HG02885 (cell line): Measurements from ENCODE around the gene ASNS.

Experiments used
- ATAC-seq: cut with Tn5 transposase; IDR thresholded peaks from one replicate; pipeline ENCODE4 v1.9.1; 2021; ENCODE audit warnings: mild to moderate bottlenecking; ENCODE audit not compliant: unreplicated experiment, poor library complexity

The ASNS gene

DNA sequence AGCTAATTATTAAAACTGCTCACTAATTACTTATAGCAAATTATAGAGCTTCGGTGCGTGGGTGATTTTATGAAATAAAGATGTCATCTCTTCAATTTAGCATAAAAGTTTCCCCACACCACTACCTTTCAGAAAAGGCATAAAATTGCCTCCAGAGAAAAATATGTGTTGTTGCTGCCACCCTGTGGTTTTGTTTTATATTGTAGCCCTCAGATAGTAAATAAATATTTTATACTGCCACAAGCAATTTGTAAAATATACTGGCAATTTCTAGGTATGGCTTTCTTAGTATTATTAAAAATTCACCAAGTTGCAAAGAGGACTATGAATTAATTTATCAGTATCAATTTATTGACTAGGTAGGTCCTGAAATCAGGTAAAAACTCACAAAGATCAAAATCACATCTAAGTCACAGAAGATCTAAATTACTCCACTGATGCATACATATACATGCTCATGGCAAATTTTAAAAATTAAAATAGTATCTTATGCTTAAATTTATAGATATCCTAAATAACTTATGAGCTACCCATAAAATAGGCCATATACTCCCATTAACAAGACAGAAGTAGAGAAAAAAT is 26.5 kb downstream of the ASNS start:
- ATAC-seq: peak; percentile 53

DNA sequence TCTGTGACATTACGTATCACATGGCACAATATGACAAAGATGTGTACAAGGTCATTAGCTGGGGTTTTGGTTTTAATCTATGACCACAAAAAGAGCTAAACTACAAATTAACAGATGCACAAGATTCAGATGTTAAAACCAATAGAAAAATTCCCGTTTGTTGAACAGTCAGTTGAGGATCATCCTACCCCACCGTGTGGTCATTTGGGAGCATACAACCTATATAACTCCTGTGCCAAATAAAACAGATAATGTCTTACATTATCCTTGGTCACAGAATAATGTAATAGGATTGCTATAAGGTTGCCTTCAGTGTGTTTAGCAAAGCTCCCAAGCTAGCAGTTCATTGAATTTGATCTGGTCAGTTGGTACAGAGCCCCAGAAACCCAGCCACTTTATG is 28.2 kb downstream of the ASNS start:
- no peak for ATAC-seq

DNA sequence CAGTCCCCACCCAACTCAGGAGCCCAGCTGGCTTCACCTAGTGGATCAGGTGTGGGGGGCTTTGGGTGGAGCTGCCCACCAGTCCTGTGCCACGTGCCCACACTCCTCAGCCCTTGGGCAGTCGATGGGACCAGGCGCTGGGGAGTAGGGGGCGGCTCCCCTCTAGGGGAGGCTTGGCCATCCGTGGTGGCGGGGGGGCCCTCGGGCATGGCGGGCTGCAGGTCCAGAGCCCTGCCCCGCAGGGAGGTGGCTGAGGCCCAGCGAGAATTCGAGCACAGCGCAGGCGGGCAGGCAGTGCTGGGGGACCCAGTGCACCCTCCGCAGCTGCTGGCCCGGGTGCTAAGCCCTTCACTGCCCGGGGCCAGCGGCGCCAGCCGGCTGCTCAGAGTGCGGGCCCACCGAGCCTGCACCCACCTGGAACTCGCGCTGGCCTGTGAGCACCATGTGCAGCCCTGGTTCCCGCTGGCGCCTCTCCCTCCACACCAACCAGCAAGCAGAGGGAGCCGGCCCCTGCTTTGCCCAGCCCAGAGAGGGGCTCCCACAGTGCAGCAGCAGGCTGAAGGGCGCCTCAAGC is 29.3 kb downstream of the ASNS start:
- no peak for ATAC-seq

DNA sequence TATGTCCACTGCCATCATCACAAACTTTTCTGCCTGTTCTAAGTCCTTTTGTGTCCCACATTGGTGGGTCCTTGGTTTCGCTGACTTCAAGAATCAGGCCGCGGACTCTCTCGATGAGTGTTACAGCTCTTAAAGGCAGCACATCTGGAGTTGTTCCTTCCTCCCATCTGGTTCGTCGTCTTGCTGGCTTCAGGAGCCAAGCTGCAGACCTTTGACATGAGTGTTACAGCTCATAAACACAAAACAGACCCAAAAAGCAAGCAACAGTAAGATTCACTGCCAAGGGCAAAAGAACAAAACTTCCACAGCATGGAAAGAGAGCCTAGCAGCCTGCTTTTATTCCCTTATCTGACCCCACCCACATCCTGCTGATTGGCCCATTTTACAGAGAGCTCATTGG is 30.2 kb downstream of the ASNS start:
- no peak for ATAC-seq

DNA sequence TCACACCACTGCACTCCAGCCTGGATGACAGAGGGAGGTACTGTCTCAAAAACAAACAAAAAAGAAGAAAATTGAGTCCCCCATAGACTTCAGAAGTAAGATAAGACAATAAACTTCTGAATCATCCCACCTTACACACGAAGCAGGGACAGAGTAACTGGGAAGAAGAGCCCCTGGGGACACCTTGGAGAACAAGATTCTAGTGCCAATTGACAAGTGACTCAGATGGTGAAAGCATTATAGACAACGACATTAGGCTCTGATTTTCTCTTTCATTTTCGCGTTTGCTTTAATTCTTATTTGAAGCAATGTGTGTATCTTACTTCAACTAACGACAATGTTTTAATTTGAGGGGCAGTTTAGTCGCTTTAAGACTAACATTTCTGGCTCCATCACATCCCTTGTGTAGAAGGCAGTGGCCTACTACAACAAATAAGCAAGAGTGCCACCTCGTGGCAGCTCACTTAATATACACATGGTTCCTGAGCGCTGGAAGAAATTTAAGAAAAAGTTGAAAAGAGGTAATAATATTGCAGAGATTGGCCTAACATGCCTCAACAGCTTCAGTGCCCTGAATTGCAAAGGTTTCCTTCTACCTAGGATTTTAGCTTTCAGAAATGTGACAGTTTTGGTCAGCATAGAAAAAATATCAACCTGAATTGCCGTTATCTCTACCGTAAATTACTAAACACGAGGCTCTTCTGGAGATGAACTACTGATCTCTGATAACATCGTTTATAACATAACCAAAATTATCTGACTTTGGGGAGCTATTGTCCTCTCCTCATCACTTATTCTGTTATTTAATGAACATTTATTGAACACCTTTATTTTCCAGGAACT is 36.7 kb downstream of the ASNS start:
- ATAC-seq: peak; percentile 83

DNA sequence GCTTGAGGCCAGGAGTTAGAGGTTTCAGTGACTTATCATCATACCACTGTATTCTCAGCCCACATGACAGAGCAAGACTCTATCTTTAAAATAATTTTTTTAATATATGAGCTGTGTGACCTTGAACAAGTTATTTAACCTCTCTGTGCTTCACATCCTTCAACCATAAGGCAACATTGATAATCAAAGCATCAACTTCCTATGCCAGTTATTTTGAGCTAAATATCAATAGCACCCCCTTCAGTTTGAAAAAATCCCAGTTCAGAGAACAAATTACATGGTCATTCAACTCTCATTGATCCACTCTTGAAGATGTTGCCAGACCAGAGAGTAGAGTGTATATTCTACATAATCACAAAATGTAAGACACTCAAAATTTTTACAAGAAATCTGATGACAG is 53.0 kb downstream of the ASNS start:
- no peak for ATAC-seq

DNA sequence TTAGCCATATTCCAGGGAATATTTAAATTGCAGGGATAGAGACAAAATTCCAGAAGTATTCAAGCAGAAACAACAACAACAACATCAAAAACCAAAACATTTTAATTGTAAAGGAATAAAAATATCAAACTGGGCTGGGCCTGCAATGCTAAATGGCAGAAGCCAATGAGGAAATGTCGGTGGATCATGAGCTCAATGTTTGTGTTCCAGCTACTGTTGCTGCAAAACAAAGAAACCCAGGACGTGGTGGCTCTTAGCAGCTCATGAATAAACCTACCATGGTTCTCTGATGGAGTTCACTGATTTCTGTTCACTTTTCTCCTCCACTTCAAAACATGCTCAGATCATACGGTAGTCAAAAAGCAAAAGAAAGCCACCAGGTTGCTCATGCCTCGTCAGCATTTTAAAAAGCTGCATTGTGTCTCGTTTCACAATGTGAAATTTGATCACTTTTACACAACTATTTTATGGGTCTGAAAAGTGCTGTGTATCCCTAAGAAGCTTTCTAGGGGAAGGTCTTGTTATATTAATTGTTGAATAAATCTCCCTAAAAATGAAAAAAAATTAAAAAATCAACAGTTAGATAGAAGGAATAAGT is 54.0 kb downstream of the ASNS start:
- no peak for ATAC-seq
